ENCODE data around the gene USP54.

Gene USP54

GRCh38 chr10:73609116-73609515 lies 18.0 kb upstream of the USP54 start:
- no peak for DNase-seq (ENCODE audit: low spot score)
- Histone ChIP-seq H3K27ac (no peak overlapping the region), H3K4me3 (no peak overlapping the region)
- TF ChIP-seq, protein P1, sequence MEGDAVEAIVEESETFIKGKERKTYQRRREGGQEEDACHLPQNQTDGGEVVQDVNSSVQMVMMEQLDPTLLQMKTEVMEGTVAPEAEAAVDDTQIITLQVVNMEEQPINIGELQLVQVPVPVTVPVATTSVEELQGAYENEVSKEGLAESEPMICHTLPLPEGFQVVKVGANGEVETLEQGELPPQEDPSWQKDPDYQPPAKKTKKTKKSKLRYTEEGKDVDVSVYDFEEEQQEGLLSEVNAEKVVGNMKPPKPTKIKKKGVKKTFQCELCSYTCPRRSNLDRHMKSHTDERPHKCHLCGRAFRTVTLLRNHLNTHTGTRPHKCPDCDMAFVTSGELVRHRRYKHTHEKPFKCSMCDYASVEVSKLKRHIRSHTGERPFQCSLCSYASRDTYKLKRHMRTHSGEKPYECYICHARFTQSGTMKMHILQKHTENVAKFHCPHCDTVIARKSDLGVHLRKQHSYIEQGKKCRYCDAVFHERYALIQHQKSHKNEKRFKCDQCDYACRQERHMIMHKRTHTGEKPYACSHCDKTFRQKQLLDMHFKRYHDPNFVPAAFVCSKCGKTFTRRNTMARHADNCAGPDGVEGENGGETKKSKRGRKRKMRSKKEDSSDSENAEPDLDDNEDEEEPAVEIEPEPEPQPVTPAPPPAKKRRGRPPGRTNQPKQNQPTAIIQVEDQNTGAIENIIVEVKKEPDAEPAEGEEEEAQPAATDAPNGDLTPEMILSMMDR (IDR thresholded peaks at IDR 0.05): no peak

- H3K27ac ChIP-seq: no peak overlapping the region
- H3K4me3 ChIP-seq: no peak overlapping the region
- DNase-seq (ENCODE audit: low spot score): no peak
- TF ChIP-seq, protein P1 (IDR thresholded peaks at IDR 0.05): no peak
These were observed 10.4 kb upstream of the USP54 start for GRCh38 chr10:73601486-73601921.

- Histone ChIP-seq H3K4me3 (no peak overlapping the region), H3K27ac (no peak overlapping the region)
- no peak for DNase-seq (ENCODE audit: low spot score)
- TF ChIP-seq, protein P1 (IDR thresholded peaks at IDR 0.05): no peak
These were observed 6.2 kb upstream of the USP54 start for GRCh38 chr10:73597346-73597745.

DNA sequence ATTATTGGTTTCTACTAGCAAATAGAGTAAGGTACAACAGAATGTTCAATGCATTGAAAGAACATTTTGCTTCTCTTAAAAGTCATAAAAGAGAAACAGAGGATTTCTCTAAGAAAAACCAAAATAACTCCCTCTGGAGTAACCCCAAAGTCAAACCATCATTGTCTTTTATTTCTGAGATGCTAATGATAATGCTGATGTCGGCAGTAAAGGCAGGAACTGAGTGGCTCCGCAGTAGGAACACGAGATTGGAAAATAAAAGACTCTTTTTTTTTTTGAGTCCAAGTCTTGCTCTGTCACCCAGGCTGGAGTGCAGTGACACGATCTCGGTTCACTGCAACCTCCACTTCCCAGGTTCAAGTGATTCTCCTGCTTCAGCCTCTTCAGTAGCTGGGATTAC lies 2.7 kb upstream of the USP54 start:
- TF ChIP-seq, protein P1 (IDR thresholded peaks at IDR 0.05): no peak
- Histone ChIP-seq H3K4me3 (no peak overlapping the region), H3K27ac (no peak overlapping the region)
- no peak for DNase-seq (ENCODE audit: low spot score)

GRCh38 chr10:73593110-73593509 lies 2.0 kb upstream of the USP54 start:
- TF ChIP-seq, protein P1 (IDR thresholded peaks at IDR 0.05): no peak
- Histone ChIP-seq H3K4me3 (no peak overlapping the region), H3K27ac (no peak overlapping the region)
- no peak for DNase-seq (ENCODE audit: low spot score)

DNA sequence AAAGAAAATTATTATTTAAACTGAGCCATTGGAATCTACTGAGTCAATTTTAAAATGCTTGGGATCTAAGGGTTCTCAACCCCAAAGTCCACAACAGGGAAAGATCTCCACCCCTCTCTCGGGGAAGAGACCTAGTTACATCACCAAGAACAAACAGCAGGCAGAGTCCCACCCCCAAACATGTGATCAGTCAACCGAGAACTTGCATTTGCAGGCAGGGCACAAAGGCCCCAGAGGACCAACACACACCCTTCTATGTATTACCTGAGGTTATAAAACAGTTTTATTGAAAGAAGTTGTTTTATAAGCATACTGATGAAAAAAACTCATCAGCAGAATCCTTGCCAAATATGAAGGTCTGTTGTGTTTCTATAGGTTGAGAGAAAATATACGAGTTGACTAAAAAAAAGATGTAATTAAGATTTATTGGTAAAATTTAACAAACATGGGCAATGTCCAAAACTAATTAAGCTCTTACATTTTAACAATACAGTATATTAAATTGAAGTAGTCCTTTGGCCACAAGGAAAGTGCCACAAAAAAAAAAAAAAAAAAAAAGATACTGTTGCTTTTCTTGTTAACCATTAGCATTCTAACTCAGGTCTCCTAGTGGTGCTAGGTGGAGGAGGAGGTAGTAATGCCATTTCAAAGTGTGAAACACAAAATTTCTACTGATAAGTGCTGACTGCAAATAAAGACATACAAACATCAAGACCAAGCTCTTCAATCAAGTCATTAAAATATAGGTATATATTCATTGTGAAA lies 975 bp upstream of the USP54 start:
- peak overlapping the region; percentile 32 for H3K4me3 ChIP-seq
- H3K27ac ChIP-seq: peak overlapping the region in 1 of 2 donors; percentile 30
- DNase-seq (ENCODE audit: low spot score): no peak
- TF ChIP-seq, protein P1 (IDR thresholded peaks at IDR 0.05): no peak

GRCh38 chr10:73589563-73590126 lies 1.5 kb downstream of the USP54 start:
- no peak overlapping the region for H3K4me3 ChIP-seq
- no peak for DNase-seq (ENCODE audit: low spot score)
- TF ChIP-seq, protein P1 (IDR thresholded peaks at IDR 0.05): no peak
- H3K27ac ChIP-seq: no peak overlapping the region
